Kidney glomerular epithelial cell (primary cell): ENCODE data around the gene PDE7B.

Source experiments
- DNase-seq: peaks from one replicate; lab custom pipeline; 2025; lab: John Stamatoyannopoulos, UW

The PDE7B gene

DNA sequence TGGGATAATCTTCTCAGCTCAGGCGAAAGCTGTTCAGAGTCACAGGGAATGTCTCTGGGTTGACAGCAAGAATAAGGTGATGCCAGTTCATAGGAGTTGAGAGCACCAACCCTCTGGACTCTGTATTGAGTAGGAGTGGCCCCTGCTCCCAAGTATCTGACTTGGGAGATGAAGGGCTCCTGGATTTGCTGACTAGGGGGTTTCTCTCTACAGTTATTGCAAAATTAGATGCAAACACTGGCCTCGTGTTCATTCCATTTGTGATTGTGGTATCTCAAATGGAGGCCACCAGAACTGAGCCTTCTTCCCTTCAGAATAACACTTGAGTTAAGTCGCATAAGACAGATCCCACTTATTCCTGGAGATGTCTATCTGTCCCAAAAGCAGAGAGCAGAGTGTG is 135.7 kb downstream of the PDE7B start:
- DNase-seq = no peak

DNA sequence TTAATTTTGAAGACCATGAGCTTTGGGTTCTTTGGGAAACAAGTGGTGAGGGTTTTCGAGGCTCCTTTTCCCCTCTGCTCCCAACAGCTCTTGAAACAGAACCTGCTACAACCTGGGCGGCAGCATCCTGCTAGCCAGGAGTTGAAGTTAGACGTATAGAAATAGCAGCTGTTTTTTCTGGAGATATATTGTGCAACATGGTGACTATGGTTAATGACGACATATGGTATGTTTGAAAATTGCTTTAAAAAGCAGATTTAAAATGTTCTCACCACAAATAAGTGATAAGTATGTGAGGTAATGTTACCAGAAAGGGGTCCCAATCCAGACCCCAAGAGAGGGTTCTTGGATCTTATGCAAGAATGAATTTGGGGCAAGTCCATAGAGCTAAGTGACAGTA is 138.9 kb downstream of the PDE7B start:
- no peak for DNase-seq

DNA sequence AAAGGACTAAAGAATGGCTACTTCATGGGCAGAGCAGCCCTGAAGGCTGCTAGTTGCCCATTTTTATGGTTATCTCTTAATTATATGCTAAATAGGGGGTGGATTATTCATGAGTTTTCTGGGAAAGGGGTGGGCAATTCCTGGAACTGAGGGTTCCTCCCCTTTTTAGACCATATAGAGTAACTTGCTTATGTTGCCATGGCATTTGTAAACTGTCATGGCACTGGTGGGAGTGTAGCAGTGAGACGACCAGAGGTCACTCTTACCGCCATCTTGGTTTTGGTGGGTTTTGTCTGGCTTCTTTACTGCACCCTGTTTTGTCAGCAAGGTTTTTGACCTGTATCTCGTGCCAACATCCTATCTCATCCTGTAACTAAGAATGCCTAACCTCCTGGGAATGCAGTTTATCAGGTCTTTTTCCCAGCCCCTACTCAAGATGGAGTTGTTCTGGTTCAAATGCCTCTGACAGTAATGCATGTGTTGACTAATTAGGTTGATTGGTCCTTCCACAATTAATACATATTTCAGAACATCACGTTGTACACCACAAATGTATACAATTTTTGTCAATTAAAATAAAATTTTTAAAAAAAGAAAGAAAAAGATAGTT is 139.5 kb downstream of the PDE7B start:
- no peak for DNase-seq

DNA sequence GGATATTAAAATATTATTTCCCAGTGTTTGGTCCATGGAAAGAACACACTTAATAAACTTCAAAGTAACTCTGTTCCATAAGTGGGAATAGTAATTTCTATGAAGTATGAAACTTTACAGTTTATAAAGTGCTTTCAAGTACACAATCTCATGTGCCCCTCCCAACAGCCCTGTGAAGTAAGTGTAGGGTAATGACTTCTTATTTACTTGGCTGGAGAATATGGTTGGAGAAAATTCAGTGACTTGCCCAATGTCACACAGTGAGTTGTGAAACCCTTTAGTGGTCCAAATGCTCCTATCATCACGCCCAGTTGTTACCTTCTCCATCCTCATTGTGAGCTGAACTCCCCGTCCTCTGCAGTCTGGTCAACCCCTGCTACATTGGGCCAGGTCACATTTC is 141.2 kb downstream of the PDE7B start:
- DNase-seq = no peak

DNA sequence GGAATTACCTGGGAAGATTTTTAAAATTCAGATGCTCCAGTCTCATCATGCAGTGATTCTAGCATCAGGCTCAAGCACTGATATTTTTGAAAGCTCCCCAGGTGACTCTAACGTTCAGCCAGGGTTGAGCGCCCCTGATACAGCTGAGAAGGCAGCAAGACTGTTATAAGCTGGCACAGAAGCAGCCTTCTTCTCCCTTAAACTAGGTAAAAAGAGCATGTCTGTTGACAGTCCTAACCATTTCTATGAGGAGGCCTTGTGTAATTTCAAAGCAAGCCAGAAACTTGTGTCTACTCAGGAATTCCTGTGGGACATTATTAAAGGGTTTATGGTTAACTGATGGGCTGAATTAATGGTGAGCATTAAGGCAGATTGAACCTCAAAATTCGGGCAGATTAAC is 141.9 kb downstream of the PDE7B start:
- DNase-seq = no peak

DNA sequence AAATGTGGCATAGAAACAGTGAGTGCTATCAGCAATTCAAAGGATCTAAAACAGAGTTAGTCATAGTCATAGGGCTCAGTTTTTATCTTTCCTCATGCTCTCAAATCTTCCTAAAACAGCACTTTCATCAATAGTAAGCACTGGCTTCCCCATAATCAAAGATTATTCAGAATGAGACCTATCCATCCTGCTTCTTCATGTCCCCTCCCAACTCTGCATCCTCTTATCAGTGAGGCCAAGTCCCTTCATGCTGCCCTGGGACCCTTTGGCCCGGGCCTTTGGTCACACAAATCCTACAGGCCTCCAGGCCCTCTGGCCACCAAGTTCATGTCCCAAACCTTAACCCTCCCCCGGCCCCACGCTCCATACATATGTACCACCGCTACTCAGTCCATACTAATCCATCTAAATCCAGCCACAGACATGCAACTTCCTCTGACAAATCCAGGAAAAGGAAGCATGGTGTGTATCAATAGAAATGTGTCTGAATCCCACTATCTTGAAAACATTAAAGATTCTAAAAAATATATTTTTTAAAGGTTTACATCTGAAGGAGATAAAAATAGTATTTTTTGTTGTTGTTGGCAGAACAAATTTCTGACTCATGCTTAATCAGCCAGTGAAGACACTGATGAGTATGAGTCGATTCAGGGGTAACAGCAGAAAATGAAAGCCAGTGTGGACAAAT is 143.5 kb downstream of the PDE7B start:
- peak; percentile 33 for DNase-seq

DNA sequence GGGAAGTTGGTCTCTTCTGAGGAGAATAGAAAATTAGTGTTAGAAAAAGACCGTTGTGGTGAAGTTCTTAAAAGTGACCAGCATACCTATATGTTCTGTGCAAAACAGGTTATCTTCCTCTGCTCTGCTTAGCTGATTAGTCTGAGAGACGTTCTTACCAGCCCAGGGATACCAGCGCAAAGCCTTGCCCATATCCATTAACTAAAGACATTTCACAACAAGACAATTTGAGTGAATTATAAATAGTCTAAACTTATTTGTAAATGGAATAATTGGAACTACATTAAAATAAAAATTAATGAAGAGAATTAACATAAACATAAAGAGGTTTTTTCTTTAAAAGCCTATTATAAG is 144.0 kb downstream of the PDE7B start:
- no peak for DNase-seq

DNA sequence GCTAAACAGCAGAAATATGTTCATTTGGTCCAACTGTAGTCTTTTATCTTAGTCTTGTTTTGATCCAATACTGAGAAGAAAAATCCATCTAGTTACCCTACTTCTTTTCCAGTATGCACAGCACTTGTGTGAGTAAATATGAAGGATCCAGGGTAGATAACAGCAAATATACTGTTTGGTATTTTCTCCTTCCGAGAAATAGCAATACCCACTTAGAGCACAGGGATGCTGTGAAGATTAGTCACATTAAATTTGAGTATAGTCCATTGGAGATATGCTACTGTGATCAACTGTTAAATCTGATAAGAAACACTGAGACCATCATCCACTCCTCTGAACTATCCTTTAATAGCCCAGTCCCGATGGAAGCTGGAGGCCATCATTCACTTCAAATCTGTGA is 145.2 kb downstream of the PDE7B start:
- no peak for DNase-seq

DNA sequence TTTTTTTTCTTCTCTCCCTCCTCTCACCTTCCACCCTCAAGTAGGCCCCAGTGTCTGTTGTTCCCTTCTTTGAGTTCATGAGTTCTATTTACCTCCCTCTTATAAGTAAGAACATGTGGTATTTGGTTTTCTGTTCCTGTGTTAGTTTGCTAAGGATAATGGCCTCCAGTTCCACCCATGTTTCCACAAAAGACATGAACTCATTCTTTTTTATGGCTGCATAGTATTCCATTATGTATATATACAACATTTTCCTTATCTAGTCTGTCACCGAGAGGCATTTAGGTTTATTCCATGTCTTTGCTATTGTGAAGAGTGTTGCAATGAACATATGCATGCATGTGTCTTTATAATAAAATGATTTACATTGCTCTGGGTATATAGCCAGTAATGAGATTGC is 147.9 kb downstream of the PDE7B start:
- no peak for DNase-seq

DNA sequence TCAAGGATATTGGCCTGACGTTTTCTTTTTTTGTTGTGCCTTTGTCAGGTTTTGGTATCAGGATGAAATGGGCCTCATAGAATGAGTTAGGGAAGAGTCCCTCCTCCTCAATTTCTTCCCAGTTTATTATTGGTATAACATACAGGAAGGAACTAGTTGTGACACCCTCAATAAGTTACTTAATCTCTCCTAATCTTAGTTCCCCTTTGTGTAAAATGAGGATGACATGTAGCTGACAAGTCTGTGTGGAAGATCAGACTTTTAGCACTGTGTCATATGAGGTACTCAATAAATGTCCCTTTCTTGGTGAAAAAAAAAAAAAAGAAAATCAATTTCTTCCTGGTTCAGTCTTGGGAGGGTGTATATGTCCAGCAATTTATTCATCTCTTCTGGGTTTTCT is 155.8 kb downstream of the PDE7B start:
- DNase-seq = no peak

DNA sequence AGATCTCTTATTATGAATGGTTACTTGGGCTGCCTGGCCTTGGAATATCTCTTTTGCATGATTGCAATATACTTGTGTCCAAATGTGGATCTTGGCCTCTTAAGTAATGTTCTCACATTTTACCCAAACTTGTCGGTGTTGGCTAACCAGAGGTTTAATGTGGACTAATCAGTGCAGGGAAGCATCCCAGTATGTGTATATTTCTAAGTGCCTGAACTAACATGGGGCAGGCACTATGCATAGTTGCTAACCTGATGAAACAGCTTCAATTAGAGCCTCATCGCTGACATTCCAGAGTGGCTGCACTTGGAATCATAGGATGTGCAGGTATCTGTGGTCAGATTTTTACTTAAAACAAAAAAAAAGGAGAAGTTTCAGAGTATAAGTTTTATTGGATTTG is 160.0 kb downstream of the PDE7B start:
- no peak for DNase-seq

DNA sequence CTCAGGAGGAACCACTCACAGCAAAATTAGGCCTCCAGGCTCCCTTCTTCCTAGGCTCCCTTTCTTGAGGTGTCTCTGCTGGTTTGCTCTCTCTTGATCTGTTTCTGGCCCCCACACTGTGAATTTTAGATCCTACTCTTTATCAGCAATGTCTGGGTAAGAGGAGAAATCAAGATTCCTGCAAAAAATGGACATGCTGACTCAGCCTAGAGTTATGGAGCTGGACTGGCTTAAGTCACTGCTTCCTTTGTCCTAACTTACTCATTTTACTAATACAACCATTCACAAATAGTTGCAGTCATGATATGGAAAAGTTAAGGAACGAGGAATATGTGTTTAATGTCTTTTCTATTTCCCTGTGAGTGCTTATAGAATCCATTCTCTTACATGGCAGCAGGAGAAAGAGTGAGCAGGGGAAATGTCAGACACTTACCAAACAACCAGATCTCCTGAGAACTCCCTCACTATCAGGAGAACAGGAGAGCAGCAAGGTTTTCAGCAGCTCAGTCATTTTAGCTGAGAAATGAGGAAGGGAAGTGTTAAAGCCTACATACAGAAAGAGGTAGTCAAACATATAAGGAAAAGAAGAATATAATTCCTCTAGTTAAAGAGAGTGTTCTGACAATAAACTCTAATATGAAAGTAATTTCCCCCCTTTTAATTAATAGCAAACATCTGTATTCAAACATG is 160.8 kb downstream of the PDE7B start:
- peak; percentile 23 for DNase-seq

DNA sequence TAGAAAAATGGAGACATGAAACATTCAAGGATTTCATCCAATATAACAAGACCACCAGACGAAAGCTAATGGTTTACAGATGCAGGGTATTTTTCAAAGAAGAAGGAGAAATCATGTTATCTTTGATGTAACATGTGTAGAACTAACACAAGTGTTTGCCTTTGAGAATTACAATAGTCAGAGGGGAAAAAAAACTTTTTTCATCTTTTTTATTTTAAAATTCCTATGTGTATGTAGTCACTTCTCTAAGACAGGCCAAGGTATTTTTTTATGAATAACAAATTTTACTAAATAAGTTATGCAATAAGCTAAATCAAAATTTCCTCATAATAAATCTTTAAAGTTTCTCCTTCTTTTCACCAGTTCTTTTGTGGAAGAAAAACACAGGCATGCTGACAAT is 161.4 kb downstream of the PDE7B start:
- DNase-seq = no peak

DNA sequence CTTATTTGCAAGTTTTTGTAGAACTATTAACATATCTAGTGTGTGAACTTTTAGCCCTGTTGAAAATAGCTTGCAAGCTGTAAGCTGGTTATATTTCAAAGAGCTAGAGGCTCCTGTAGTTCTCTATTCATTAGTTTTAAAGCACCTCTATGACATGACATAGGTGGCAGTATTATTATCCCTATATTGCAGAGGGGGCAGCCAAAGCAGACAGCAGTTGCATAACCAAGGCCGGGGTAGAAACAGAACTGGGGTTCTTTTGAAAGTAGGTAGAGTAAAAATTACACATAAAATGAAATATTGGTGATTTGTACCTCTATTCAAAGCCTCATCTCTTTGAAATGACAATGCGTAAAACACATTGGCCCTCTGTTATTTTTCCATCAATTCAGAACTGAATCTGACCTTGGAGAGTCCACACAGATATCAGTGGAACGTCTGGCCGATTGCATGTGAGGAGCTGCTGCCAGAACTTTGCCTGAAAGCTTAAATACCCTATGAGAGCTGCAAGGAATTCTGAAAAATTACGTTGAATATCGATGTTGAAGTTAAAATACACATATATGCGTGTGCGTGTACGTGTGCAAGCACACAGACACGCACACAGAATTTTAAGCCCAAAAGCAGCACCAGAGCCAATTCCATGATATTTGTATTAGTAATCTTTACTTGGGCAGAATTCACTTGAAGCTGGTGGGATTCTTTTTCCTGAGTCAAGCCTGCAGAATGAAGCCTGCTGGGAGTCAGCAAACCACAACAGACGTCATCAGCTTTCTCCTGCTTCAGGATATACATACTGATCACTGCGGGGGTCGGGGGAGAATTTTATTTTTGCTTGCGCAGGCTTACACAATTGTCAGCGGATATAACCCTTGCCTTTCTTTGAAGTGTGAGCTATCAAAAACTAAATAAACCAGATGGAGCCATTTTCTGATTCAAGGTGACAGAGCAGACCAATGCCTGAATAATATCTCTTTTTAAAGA is 163.2 kb downstream of the PDE7B start:
- DNase-seq = no peak

DNA sequence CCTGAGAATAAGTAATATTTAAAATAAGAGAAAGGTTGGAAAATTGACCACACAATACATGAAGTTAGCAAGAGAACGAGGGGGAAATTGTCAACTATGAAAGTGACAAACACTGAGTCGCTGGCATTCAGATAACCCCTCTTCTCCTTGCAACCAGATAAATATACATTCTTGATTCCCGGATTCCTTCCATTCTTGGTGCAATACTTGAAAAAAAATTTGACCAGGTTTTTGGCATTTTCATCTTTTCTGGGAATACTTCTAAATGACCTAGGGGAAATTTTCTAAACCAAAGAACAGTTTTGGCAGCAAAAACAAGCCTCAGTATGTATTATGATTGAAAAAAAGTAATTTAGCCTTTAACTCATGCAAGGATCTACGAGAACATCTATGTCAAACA is 164.0 kb downstream of the PDE7B start:
- DNase-seq = no peak

DNA sequence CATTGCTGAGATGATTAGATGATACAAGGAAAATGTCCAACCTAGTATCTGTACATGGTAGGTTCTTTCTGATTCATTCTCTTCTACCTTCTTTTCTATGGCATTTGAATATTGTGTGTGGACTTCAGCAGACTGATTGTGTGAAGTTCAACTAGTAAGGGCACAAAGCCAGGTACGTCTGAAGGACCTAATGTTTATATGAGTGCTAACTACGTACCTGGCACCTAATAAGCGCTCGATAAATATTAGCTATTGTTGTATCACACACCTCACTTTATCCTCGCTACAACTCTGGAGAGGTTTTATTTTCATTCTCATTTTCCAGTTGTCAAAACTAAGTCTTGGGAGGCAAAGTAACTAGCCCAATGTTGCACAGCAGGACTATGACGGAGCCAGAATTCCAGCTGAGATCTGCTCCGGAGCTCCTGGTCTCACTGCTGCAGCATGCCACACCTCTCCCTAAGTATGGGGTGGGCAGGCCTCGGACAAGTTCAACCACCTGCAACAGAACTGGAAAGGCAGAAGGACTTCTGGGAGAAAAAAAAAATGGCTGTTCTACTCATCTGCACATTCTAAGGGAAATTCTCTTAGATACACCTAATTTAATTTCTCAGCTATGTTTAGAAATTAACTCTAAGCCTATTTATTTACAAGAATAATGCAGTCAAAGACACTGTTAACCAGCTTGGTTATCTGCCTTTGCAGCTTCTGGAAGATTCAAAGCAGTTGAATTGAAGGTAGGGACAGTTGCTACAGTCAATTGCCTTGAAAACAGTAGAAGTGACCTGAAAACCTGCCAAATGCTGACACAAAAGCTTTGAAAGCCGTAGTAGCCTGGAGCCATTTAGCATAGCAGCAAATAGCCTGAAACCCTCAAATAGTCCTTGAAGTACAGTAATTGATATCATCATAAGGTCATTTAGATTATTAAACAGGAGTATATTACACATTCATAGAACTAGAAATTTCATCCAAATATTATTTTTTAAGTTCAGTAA is 165.0 kb downstream of the PDE7B start:
- no peak for DNase-seq

DNA sequence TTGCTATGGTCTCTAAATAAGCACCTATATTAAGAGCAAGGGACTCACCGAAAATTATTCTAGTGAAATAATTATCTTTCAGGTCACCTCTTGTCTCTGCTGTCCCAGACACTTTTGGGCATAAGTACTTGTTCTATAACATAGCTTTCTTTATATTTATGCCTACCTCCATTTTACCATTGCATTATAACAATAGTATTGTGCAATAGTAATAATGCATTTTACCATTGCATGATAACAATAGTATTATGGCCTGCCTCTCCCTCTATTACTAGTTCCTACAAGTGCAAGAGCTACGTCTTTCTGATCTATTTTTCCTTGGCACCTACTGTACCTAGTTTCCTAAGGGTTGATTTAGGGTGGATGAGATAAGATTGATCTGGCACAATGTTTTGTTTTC is 169.2 kb downstream of the PDE7B start:
- DNase-seq = no peak

DNA sequence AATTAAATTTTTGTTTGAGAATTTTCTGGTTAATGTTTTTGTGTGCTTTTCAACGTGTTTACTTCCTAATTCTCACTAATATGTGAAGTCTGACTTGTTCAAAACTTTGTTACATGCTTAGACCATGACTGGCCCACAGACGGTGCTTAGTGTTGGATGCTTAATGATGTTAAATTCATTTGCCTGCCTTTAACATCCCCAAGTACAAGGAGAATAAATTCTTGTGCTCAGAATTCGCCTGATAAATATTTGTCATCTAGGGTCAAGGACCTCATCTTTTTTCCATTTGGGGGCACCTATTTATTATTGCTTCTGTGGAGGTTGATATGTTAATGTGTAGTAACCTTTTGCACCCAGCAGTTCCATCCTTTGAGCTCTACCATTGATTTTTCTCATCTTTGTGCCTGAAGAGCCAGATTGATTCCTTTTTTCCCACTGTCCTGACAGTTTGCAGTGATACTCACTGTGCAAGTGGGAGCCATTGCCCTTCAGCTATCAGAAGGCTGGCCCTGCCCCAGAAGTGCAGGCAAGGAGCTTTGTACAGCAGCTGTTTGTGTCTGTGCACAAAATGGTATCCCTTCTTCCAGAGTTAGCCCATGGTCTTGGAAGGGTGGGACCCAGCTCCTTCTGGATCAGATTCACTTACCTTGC is 170.8 kb downstream of the PDE7B start:
- DNase-seq = no peak

DNA sequence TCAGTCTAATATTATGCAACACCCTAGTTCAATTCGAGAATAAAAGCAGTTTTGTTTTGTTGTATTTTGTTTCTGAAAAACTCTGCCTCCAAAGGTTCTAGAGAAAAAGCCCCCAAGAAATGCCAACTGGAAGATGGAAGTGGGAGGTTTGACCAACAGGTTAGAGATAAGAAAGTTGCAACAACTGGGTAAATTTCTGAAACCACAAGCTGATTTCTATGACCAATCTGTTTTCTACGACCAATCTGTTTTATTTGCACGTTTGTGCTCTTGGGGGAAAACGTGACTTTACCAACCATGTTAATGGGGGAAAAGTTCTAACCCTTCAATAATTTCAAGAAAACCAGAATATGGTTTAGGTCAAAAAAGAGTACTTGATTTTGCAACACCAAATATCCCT is 173.2 kb downstream of the PDE7B start:
- DNase-seq = no peak

DNA sequence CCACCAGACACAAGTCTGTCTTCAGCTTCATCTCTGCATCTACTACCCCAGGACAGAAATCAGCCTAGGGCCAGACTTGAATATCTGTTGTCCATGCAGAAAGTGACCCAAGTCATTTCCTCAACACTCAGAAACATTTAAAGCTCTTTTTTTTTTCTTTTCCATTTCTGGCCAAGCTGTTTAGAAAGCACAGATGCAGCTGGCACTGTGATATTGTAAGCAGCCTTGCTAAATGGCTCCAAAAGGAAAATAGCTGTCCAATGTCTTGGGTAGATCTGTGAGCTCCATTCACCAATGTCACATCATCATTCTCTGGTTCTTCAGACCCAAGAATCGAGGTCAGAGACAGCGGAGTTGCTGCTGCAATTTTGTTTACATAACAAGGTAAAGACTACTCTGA is 174.2 kb downstream of the PDE7B start:
- DNase-seq = no peak

DNA sequence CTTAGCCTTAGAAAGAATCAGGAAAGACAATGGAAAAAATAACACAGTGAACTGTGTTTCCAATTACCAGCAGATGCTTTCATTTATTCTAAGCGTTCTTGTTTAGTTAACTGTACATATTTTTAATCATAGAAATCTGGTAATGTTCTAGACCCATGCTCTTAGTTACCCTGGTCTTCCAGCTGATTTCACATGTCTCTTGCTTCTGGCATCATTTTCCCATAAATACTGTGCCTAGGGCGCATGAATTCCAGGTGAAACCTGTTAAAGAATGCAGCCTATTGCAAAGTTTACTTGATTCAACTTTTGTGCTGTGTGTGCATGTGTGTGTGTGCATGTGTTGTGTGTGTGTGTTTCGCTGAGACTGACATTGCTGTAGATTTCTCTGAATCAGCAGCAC is 178.6 kb downstream of the PDE7B start:
- DNase-seq = no peak
